ENCODE results near the gene ESYT2. TPM values are rescaled to one million over a fixed set of nuclear protein-coding genes. Genes with fewer than 3 reads are reported as not detected.

The ESYT2 gene
- total RNA-seq, 4 donors from 2014 or later: 91.6 to 159 (median 100) TPM

GRCh38 chr7:158808126-158808525, 21.2 kb downstream of the ESYT2 start:
- peaks cover 0 to 9% of the 10 kb centered on the region in 2 donors for H3K4me1 ChIP-seq
- no peak for DNase-seq
- H3K4me3 ChIP-seq: no peak overlapping the region
- TF ChIP-seq, protein P1, sequence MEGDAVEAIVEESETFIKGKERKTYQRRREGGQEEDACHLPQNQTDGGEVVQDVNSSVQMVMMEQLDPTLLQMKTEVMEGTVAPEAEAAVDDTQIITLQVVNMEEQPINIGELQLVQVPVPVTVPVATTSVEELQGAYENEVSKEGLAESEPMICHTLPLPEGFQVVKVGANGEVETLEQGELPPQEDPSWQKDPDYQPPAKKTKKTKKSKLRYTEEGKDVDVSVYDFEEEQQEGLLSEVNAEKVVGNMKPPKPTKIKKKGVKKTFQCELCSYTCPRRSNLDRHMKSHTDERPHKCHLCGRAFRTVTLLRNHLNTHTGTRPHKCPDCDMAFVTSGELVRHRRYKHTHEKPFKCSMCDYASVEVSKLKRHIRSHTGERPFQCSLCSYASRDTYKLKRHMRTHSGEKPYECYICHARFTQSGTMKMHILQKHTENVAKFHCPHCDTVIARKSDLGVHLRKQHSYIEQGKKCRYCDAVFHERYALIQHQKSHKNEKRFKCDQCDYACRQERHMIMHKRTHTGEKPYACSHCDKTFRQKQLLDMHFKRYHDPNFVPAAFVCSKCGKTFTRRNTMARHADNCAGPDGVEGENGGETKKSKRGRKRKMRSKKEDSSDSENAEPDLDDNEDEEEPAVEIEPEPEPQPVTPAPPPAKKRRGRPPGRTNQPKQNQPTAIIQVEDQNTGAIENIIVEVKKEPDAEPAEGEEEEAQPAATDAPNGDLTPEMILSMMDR (IDR thresholded peaks at IDR 0.05): no peak
- TF ChIP-seq POLR2A (IDR thresholded peaks at IDR 0.05): no peak
- no peaks in the 10 kb centered on the region for H3K36me3 ChIP-seq
- intact Hi-C loops (cut with DNase I; ENCODE audit: low total_unique reads): no loop called here
- no peak overlapping the region for H3K27ac ChIP-seq
- no peaks in the 10 kb centered on the region for H3K27me3 ChIP-seq
- H3K9me3 ChIP-seq: no peaks in the 10 kb centered on the region

- no peak for TF ChIP-seq POLR2A (IDR thresholded peaks at IDR 0.05)
- Histone ChIP-seq H3K4me3 (no peak overlapping the region), H3K36me3 (no peaks in the 10 kb centered on the region), H3K27me3 (no peaks in the 10 kb centered on the region), H3K27ac (no peak overlapping the region), H3K4me1 (no peaks in the 10 kb centered on the region), H3K9me3 (no peaks in the 10 kb centered on the region)
- intact Hi-C loops (cut with DNase I; ENCODE audit: low total_unique reads): no loop called here
- DNase-seq: no peak
These were observed 23.4 kb downstream of the ESYT2 start for GRCh38 chr7:158805937-158806336.

DNA sequence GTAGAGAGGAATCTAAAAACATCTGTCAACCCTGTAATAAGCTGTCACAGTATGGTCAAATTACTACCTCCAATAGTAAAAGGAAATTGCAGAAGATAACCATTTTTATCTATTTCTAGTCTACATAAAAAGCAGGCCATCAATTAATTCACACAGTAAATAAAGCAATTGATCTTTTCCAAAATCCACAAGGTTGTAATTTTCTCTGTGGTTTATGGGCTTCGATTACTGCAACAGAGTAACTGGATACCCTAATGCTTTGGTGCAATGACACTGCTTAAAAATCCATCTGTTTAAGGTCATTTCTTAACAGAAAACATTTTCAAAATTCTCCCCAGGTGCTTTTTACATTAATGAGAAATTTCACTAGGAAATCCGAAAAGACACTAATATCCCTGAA, 23.9 kb downstream of the ESYT2 start:
- intact Hi-C loops (cut with DNase I; ENCODE audit: low total_unique reads): no loop called here
- TF ChIP-seq, protein P1 (IDR thresholded peaks at IDR 0.05): no peak
- no peak for TF ChIP-seq POLR2A (IDR thresholded peaks at IDR 0.05)
- no peaks in the 10 kb centered on the region for H3K4me1 ChIP-seq
- H3K27me3 ChIP-seq: no peaks in the 10 kb centered on the region
- DNase-seq: no peak
- H3K27ac ChIP-seq: no peak overlapping the region
- H3K36me3 ChIP-seq: no peaks in the 10 kb centered on the region
- no peak overlapping the region for H3K4me3 ChIP-seq
- no peaks in the 10 kb centered on the region for H3K9me3 ChIP-seq

- Histone ChIP-seq H3K4me1 (no peaks in the 10 kb centered on the region), H3K9me3 (no peaks in the 10 kb centered on the region), H3K4me3 (no peak overlapping the region), H3K27ac (no peak overlapping the region), H3K27me3 (no peaks in the 10 kb centered on the region), H3K36me3 (no peaks in the 10 kb centered on the region)
- no peak for DNase-seq
- intact Hi-C loops (cut with DNase I; ENCODE audit: low total_unique reads): no loop called here
- TF ChIP-seq, protein P1 (IDR thresholded peaks at IDR 0.05): no peak
- TF ChIP-seq POLR2A (IDR thresholded peaks at IDR 0.05): no peak
These were observed 25.0 kb downstream of the ESYT2 start for GRCh38 chr7:158804335-158804734.

GRCh38 chr7:158803367-158803969, 25.8 kb downstream of the ESYT2 start:
- TF ChIP-seq, protein P1 (IDR thresholded peaks at IDR 0.05): no peak
- TF ChIP-seq POLR2A (IDR thresholded peaks at IDR 0.05): no peak
- intact Hi-C loops (cut with DNase I; ENCODE audit: low total_unique reads): no loop called here
- Histone ChIP-seq H3K4me1 (no peaks in the 10 kb centered on the region), H3K4me3 (no peak overlapping the region), H3K9me3 (no peaks in the 10 kb centered on the region), H3K27me3 (no peaks in the 10 kb centered on the region), H3K27ac (no peak overlapping the region), H3K36me3 (no peaks in the 10 kb centered on the region)
- DNase-seq: no peak

Measured in uterus (tissue), 4 donors.